GM08714 (cell line): Measurements from ENCODE around the gene FIGLA.

Experiments used
- H3K4me3 ChIP-seq: fragments of 200-500 bp; sonication (Bioruptor generic); 2 replicates; pipeline ENCODE4 v1.5.1; 2014; ENCODE audit warnings: mild to moderate bottlenecking, low read length, inconsistent platforms
- ZNF274 ChIP-seq: IDR thresholded peaks from 2 replicates; pipeline ENCODE4 v1.6.1; 2012; ENCODE audit warnings: mild to moderate bottlenecking, low read depth, low read length

Gene FIGLA

GRCh38 chr2:70790136-70790828 is at the start of gene FIGLA:
Gene FIGLA, minus strand, starts transcription at chr2:70790643. Its CDS starts 5 bp downstream, at chr2:70790638.
- no peak for TF ChIP-seq ZNF274
- H3K4me3 ChIP-seq: no peak within 1 kb of the TSS

DNA sequence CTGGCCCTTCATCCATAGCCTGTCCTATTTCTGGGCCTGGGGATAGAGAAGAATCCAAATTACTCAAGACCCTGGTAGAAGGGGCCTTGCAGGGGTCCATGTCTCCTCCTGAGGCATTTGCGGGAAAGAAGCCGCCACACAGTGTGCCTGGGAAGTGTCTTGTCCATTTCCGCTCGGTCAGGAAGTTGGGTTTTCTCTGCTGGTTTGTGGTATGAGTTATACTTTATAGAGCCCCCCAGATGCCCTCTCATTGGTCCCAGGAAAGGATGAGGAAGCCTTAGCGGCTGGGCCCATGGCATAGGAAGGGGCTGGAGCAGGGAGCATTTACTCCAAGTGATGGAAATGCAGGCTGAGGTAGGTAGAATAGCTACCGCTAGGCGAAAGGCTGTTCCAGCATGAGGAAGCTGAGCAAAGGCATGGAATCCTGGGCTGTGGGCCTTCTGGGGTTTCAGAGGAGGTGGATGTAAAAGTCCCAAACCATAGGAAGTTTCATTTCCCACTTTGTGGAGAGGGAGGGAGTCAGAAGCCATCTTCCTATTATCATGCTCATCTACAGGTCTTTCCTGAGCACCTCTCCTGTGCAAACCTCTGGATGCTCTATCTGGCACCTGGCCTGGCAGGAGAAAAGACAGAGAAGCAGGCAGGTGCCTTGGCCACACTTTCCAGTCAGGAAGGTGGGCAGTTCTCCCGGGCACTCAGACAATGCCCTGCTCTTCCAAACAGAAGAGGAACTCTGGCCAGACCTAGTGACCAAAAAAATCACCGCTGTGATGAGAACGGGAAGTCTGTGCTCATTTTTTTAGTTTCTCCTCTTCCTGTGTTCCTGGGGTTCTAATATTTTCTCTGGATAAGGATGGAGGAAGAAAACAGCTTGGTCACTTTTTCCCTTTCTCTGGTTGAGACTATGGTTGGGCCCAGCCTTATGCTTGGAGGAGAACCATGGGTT is 47.8 kb upstream of the FIGLA start:
- no peak for TF ChIP-seq ZNF274
- H3K4me3 ChIP-seq: no peak overlapping the region

- H3K4me3 ChIP-seq: no peak within 1 kb of the TSS
- TF ChIP-seq ZNF274: no peak
Measured at GRCh38 chr2:70835643-70836042, 45.2 kb upstream of the FIGLA start, which contains the start of gene CD207. Gene CD207, minus strand, starts transcription at chr2:70835816. Its CDS starts 40 bp downstream, at chr2:70835776.

DNA sequence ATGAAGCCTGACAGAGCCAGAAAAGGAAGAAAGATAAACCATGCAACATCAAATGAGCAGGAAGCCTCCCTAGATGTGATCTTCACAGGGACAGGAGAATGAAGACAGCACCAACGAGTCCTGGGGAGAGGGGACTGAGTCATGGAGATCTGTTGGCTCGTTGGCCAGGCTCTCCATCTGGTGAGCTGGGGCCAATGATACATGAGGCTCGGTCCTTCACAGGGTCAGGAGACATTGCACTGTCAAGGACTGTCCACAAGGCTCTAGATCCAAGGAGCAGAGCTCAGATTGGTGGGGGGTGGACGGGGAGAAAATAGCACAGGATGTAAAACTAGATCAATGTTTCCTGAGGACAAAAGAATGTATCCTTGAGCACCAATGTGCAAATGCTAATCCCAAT is 44.4 kb upstream of the FIGLA start:
- no peak overlapping the region for H3K4me3 ChIP-seq
- no peak for TF ChIP-seq ZNF274

- no peak for TF ChIP-seq ZNF274
- no peak overlapping the region for H3K4me3 ChIP-seq
Measured at GRCh38 chr2:70834106-70834505, 43.7 kb upstream of the FIGLA start.

DNA sequence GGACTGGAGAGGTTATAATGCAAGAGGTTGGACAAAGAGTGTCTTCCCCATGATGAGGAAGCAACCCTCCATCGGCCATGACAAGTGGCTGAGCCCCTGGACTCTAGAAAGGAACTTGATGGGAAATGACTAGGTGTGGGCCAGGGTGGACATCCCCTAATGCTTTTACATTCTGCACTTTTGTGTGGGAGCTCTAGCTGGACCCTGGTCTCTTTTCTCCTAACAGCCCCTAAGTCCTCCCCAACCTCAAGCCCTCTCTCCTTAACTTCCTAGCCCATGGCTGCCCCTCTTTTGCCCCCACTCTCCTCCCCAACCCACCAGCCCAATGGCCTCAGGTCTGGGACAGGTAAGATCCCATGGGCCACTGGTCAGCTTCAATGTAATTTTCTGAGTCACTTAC is 42.8 kb upstream of the FIGLA start:
- TF ChIP-seq ZNF274: no peak
- no peak overlapping the region for H3K4me3 ChIP-seq

DNA sequence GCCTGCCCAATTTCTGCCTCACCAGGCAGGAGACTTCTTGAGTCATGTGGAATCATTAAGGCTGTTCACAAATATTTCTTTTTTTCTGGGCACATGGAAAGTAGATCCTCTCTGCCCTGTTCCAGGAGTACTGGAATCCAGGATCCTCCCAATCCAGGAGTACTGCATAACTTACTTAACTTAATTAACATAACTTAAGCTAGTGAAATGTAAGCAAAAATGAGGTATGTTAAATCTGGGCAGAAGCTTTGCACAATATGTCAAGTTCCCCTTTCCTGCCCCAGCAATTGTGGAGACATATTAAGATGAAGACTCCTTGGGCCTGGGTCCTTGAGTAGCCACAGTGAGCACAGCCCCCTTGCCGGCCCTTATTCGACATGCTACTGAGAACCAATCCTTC is 41.9 kb upstream of the FIGLA start:
- H3K4me3 ChIP-seq: no peak overlapping the region
- TF ChIP-seq ZNF274: no peak

- H3K4me3 ChIP-seq: no peak overlapping the region
- no peak for TF ChIP-seq ZNF274
Measured at GRCh38 chr2:70831861-70832260, 41.4 kb upstream of the FIGLA start.

DNA sequence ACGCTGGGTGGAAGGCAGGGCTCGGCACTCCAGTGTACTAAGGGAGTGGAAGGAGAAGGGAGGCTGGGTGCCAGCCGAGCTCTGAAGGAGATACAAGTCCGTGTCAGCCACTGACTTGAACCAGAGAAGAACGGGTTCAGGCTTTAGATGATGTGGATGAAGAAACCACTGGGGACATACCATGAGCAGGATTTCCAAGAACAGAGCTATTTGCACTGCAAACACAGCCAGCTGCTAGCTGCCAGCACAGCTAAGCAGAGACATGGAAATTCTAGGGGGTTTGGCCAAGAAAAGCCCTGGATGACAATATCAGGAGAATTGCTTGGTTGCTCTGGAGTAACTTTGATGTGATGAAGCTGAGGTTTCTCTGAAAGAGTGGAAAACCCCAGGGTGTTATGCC is 39.9 kb upstream of the FIGLA start:
- no peak for TF ChIP-seq ZNF274
- no peak overlapping the region for H3K4me3 ChIP-seq

- H3K4me3 ChIP-seq: no peak overlapping the region
- TF ChIP-seq ZNF274: no peak
Measured at GRCh38 chr2:70829916-70830315, 39.5 kb upstream of the FIGLA start.

DNA sequence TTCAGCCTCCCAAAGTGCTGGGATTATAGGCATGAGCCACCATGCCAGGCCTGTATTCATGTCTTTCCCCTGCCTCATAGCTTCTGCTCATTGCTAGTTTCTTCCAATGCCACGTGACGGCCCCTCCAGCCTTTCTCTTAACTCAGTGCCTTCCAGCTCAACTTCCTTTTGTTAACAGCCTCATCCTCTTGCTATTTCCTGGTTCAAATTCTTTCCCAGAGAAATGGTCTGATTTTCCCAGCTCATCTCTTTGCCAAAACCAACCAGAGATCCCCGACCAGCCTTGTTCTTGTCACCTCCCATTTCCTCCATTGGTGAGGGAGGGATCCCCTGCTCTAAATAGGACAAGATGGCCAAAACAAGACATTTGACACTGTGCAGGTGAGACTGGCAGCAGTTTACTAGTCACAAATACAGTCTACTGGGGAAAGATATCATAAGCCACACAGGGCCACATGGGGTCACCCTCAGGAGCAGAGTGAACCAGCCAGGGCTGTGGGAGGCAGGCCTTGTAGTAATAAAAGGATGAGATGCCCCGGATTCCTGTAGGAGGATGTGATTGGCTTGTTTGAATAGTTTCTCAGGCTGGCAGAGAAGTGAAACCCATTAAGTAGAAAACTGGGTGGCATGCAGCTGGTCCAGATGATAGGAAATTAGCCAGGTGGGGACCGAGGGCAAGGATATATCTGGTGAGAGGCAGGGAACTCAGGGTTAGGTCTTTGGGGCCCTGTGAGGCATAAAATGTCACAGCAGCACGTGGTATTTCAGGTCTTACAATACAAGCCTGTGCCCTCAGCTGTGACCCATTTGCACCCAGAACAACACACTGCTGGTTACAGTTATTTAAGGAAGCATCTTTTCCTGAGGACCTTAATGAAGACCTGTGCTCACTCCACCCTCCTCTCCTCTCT is 38.7 kb upstream of the FIGLA start:
- TF ChIP-seq ZNF274: no peak
- H3K4me3 ChIP-seq: no peak overlapping the region

GRCh38 chr2:70828115-70828514 is 37.7 kb upstream of the FIGLA start:
- no peak overlapping the region for H3K4me3 ChIP-seq
- TF ChIP-seq ZNF274: no peak

DNA sequence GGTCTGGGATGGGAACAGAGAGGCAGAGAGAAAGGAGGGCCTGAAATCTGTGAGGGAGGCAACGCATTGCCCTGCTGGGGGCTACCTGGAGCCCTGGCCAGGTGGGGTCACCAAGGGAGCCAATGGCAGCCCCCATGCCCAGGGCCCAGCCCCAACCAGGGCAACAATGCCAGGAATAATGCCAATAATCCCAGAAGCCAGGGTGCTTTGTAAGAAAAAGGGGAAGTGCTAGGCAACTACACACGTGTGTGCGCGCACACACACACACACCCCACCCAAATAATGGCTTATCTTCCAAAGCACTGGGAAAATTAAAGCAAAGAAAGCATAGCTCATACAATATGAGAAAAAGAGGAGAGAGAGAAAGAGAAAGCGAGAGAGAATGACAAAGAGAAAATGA is 36.9 kb upstream of the FIGLA start:
- no peak for TF ChIP-seq ZNF274
- H3K4me3 ChIP-seq: no peak overlapping the region
